ENCODE results near the gene PHLPP1.
"Not testable (repeated sequence)": the region's sequence is repeated elsewhere in the genome, so short reads cannot be mapped to it uniquely, and the experiment has no call there.

PHLPP1 gene

GRCh38 chr18:62904396-62905285 lies 189.3 kb downstream of the PHLPP1 start:
- no peak for TF ChIP-seq CTCF (IDR thresholded peaks at IDR 0.05; ENCODE audit: low read depth, low read length)
- H3K4me3 ChIP-seq (ENCODE audit: low read depth, low read length) = no peak overlapping the region

DNA sequence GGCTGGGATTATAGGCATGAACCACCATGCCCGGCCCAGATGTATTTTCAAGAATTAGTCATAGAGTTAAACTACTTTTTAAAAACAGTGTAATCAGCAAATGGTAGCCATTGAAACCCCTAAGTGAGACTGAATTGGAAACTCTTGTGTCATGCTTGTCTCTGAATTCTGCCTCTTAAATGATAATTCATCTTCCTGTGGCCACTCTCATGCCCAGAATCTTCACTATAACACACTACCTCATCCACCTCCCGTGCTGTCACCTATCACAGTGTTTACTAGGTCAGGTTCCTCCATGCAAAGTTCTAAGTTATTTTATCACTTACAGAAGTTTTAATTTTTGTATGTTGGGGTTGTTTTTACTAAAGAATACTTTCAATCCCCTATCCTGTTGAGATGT lies 197.5 kb downstream of the PHLPP1 start:
- TF ChIP-seq CTCF (IDR thresholded peaks at IDR 0.05; ENCODE audit: low read depth, low read length) = no peak
- H3K4me3 ChIP-seq (ENCODE audit: low read depth, low read length) = no peak overlapping the region

DNA sequence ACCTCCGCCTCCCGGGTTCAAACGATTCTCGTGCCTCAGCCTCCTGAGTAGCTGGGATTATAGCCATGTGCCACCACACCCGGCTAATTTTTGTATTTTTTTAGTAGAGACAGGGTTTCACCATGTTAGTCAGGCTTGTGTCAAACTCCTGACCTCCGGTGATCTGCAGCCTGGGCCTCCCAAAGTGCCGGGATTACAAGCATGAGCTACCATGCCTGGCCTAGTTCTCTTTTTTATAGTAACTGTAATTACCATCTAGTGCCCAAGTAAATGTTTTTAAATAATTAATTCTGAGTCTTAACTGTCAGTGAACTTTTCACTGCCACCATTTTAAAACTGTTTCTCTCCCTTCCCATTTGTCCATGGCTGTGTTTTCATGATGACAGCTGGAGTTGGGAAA lies 198.5 kb downstream of the PHLPP1 start:
- not testable (repeated sequence) for H3K4me3 ChIP-seq (ENCODE audit: low read depth, low read length)

DNA sequence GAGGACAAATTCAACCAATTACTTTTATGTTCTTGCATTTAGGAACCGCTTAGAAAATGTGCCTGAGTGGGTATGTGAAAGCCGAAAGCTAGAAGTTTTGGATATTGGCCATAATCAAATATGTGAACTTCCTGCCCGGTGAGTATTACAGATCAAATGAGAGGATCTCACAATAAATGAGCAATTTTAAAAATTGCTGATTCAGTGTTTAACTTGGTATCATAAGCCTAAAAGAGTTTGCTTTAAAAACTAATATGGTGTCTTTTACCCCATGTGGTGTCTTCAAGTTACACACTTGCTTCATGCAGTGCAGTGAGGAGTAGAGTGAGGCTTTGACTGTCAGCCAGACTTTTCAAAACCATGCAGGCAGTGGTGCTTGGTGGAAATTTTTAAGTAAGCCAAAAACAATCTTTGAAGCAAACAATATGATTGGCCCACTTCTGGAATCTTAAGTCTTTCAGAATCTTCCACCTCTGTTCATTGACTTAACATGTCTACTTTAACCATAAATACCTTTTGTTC lies 199.6 kb downstream of the PHLPP1 start:
- TF ChIP-seq CTCF (IDR thresholded peaks at IDR 0.05; ENCODE audit: low read depth, low read length) = no peak
- H3K4me3 ChIP-seq (ENCODE audit: low read depth, low read length) = no peak overlapping the region

GRCh38 chr18:62918361-62918760 lies 203.0 kb downstream of the PHLPP1 start:
- no peak for TF ChIP-seq CTCF (IDR thresholded peaks at IDR 0.05; ENCODE audit: low read depth, low read length)

GRCh38 chr18:62919109-62919838 lies 203.9 kb downstream of the PHLPP1 start:
- no peak for TF ChIP-seq CTCF (IDR thresholded peaks at IDR 0.05; ENCODE audit: low read depth, low read length)
- no peak overlapping the region for H3K4me3 ChIP-seq (ENCODE audit: low read depth, low read length)

More at GRCh38 chr18:62918361-62918760, 203.0 kb downstream of the PHLPP1 start:
- H3K4me3 ChIP-seq (ENCODE audit: low read depth, low read length) = no peak overlapping the region

DNA sequence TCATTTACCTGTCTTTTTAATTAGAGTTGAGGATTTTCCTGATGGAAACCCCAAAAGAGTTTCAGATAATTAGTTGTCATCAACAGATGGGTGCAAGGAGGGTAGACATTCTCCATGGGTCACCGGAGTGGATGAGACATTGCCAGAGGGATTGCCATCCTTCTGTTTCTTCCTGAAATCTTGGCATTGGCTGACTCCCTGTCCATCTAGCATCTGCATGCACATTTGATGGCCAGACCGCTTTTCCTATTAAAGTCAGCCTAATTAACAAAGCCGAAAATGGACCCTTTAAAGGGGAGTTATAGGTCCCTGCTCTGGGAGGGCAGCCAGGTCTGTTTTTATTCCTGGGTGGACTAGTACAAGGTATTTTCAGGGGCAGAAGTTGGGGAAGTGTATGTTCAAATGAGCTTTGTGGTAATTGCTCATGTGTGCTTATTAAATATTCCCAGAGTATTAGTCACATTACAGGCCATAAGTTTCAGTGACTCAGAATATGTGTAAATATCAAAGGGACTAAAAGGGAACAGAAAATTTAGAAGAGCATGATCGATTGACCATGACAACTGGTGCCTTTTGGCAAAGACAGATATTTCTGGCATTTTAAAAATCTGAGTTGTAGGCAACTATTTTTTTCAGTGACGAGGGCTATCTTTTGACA lies 209.8 kb downstream of the PHLPP1 start:
- no peak overlapping the region for H3K4me3 ChIP-seq (ENCODE audit: low read depth, low read length)
- TF ChIP-seq CTCF (IDR thresholded peaks at IDR 0.05; ENCODE audit: low read depth, low read length) = no peak

Data from WI38 (cell line).